Left renal pelvis (tissue), 4 donors: Measurements from ENCODE around the gene INHBB. TPM values are rescaled to one million over a fixed set of nuclear protein-coding genes. Genes with fewer than 3 reads are reported as not detected.
"Not testable (repeated sequence)": the region's sequence is repeated elsewhere in the genome, so short reads cannot be mapped to it uniquely, and the experiment has no call there.

Source experiments
- DNase-seq, 4 donors: peaks; one replicate each; pipeline ENCODE4 v3.0.0-alpha.2; 2013; ENCODE audit warnings: low read depth in 4 of 4, low spot score in 3 of 4
- polyA plus RNA-seq, 4 donors: library from polyadenylated mRNA; unstranded; fragments of 120-200 nt; gene quantifications; one replicate each; pipeline ENCODE4 v1.2.1, GENCODE V29; 2013; ENCODE audit not compliant: insufficient read length in 4 of 4

INHBB gene
- polyA plus RNA-seq, 4 donors: 0.05 to 1.1 (median 0.11) TPM; not detected in 1

GRCh38 chr2:120376679-120377640, 31.0 kb downstream of the INHBB start:
- DNase-seq: no peak

DNA sequence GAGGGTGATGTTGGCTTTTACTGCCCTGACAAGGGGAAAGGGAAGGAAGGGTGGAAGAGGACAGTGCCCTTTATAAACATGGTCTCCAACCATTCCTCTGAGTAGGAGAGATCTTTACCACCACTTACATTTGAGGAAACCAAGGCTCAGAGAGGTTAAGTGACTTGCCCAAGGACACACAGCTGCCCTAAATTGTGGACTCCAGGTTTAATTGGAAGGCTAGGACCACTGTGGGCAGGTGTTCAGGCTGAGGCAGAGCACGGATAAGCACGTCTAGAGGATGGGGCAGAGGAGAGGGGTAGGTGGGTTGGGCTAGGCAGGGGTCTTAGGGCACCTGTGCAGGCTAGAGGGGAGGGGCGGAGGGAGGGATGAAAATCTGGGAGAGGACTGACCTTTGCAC, 32.7 kb downstream of the INHBB start:
- DNase-seq: no peak

- DNase-seq: no peak
Measured at GRCh38 chr2:120379916-120380893, 34.3 kb downstream of the INHBB start.

DNA sequence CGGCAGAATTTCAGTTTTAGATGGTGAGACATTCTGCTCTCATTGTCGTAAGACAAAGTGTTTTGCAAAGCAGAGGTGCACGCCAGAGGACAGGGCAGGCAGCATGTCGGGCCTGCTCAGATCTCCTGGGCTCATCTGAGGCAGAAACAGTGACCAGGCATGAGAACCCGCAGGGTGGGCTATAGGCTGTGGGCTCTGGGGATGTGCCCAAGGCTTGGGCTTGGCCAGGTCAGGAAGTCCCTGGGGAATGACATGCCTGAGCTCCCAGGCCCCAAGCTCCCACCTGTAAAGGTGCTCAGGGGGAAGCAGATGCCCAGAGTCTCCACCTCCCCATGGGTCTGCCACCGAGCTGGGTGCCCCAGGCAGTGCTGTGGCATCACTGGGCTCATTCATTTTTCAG, 35.3 kb downstream of the INHBB start:
- no peak for DNase-seq

GRCh38 chr2:120381661-120382060, 35.7 kb downstream of the INHBB start:
- no peak for DNase-seq

GRCh38 chr2:120382541-120383144, 36.7 kb downstream of the INHBB start:
- DNase-seq: no peak

- DNase-seq: no peak
Measured at GRCh38 chr2:120383191-120383590, 37.3 kb downstream of the INHBB start.

DNA sequence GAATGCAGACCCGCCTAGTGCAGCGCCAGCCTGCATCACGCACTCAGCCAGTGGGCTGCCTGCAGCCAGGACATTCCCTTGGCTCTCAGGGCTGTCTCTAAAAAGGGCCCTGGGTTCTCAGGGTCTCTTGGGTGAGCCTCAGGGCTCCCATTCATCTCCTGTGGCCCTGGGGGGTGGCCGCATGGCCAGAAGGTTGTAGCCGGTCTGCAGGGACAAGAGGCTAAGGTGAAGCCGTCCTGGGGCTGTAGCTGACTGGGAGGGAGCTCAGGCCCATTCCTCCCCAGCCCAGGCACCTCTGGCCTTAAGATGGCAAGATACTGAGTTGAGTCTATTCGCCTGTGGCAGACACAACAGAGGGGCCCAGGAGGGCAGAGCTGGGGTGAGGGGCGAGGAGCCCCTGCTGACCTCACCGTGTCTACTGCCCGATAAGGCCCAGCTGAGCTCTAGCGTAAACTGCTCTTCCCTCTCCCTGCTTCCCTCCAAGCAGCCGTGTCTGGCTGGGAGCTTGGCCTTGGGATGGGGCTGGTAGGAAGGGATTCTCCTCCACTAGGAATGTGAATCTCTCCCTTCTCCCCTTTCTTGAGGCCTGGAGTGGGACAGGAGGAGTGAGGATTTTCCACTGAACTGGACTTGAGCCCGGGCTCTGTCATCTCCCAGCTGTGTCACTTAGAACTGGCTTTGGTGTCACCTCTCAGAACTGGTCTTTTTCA, 37.9 kb downstream of the INHBB start:
- no peak for DNase-seq

GRCh38 chr2:120384486-120385354, 38.8 kb downstream of the INHBB start:
- DNase-seq: no peak

GRCh38 chr2:120385355-120386127, 39.6 kb downstream of the INHBB start:
- no peak for DNase-seq

DNA sequence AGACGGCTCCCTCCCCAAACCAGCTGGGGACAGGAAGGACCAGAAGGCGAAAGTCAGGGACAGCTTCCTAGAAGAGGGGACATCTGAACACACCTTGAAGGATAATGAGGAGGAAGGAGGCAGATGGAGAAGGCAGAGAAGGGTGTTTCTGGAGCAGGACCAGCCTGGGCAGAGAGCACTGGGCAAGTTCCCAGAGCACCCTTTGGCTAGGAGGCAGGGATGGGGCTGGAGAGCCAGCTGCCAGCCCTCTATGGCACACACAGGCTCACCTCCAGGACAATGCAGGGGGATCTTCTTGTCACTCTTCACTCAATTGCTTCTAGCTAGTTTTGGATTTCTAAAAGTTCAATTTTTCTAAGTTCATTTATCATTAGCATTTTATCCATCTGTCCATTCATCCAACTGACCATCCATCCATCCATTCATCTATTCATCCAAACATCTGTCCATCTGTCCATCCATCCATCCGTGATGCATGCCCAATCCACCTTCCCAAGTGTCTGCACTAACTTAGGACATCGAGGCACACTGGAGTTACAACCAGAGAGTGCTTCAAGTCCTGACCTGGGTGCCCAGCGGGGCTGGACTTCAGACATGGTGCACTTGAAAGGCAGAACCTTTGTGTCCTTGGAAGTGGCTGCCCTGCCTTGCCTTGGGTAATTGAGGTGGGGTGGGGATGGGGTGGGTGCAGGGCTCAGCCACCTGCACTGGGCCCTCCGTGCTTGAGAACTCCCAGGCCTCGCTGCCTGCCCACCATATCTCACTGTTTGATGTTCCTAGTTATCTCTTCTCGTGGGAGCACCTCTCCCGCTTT, 42.5 kb downstream of the INHBB start:
- DNase-seq: no peak

DNA sequence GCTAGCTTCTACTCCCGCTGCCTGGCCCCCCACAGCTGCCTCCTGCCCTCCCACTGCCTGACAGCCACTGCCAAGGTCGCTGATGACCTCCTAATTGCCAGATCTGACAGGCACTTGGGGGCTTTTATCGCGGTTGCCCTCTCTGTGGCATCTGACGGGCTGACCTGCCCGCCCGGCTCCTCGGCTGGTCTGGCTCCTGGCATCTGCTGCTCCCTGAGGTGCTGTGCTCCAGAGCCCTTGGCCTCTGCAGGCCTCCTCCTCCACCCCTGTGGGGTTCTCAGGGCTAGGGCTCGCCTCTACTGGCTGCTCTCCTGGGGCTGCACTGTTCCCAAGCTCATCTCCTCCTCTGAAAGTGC, 43.1 kb downstream of the INHBB start:
- no peak for DNase-seq

- no peak for DNase-seq
Measured at GRCh38 chr2:120390381-120391055, 44.6 kb downstream of the INHBB start.

GRCh38 chr2:120391382-120391781, 45.4 kb downstream of the INHBB start:
- not testable (repeated sequence) for DNase-seq

DNA sequence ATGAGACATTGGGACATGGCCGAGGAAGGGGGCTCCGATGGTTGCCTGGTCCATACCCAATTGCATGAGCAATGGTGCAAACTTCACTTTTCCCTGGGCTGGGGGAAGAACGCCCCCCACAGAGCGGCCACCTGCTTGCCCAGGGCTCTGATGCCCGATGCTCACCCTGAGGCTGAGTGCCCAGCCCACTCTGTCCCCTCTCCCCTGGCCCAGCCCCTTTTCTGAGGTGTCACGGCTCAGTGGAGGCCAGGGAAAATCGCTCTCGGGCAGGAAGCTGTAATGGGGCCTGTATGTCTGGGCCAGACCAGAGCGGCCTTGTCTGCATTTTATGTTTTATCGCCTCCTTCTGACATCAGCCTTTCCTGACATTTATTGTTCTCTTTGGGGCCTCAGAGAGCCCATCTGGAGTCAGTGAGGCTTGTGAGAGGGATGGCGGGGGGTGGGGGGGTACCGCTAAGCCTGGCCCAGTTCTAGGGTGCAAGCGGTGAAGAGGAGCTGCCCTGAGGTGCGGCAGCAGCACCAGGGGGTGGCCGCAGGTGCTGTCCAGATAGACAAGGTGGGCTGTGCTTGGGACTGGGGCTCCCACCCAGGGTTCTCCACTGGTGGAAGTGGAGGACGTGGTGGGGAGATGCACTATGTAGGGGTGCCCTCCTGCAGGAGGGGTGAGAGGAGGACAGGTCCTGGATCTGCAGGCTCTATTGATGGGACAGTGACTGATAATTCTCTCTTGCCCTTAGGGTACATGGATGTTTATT, 46.2 kb downstream of the INHBB start:
- no peak for DNase-seq

GRCh38 chr2:120392923-120393322, 47.0 kb downstream of the INHBB start:
- DNase-seq: no peak
